AG10803 (cell line): ENCODE results near the gene EIF4A3.

Experiments
- DNase-seq: peaks from one replicate; pipeline ENCODE4 v3.0.0; 2010; ENCODE audit warnings: low read depth
- H3K4me3 ChIP-seq: 2 replicates; pipeline ENCODE4 v1.5.1; 2011; ENCODE audit warnings: mild to moderate bottlenecking, low read length, control low read depth
- TF ChIP-seq, protein P1 (sequence below): conservative IDR thresholded peaks from 2 replicates; pipeline ENCODE4 v1.5.1; 2011; ENCODE audit warnings: mild to moderate bottlenecking, low read length, control low read depth, inconsistent platforms

Gene EIF4A3

DNA sequence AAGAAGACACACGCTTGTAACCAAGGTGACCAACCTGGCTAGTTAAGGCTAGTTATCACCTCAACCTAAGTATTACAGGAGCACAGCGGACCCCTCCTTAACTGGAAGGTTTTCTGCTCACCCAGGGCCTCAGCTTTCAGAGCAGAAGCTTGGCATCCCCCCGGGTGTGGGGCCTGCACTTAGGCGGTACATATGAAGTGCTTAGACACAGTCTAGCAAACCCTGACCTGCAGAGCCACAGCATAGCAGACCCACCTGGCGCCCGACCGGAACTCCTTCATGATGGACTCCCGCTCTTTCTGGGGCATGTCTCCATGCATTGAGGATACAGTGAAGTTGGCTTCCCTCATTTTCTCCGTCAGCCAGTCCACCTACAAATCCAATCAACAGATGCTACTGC is 9.8 kb downstream of the EIF4A3 start:
- TF ChIP-seq, protein P1, sequence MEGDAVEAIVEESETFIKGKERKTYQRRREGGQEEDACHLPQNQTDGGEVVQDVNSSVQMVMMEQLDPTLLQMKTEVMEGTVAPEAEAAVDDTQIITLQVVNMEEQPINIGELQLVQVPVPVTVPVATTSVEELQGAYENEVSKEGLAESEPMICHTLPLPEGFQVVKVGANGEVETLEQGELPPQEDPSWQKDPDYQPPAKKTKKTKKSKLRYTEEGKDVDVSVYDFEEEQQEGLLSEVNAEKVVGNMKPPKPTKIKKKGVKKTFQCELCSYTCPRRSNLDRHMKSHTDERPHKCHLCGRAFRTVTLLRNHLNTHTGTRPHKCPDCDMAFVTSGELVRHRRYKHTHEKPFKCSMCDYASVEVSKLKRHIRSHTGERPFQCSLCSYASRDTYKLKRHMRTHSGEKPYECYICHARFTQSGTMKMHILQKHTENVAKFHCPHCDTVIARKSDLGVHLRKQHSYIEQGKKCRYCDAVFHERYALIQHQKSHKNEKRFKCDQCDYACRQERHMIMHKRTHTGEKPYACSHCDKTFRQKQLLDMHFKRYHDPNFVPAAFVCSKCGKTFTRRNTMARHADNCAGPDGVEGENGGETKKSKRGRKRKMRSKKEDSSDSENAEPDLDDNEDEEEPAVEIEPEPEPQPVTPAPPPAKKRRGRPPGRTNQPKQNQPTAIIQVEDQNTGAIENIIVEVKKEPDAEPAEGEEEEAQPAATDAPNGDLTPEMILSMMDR: no peak
- DNase-seq: no peak
- no peak overlapping the region for H3K4me3 ChIP-seq

DNA sequence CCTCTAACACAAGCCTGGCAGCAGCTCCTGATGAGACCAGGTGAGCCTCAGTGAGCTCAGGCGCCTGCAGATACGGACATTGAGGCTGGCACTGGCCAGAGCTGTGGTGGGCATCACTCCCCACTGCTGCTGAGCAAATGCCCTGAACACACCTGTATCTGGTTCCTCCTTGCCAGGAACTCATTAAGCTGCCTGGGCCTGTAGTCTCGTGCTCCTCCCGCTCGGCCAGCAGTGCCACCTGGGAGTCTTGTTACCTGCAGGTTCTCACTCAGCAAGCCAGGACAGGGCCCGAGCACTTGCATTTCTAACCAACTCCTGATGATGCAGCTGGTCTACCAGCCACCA is 13.3 kb downstream of the EIF4A3 start:
- no peak for DNase-seq
- TF ChIP-seq, protein P1: no peak
- no peak overlapping the region for H3K4me3 ChIP-seq

DNA sequence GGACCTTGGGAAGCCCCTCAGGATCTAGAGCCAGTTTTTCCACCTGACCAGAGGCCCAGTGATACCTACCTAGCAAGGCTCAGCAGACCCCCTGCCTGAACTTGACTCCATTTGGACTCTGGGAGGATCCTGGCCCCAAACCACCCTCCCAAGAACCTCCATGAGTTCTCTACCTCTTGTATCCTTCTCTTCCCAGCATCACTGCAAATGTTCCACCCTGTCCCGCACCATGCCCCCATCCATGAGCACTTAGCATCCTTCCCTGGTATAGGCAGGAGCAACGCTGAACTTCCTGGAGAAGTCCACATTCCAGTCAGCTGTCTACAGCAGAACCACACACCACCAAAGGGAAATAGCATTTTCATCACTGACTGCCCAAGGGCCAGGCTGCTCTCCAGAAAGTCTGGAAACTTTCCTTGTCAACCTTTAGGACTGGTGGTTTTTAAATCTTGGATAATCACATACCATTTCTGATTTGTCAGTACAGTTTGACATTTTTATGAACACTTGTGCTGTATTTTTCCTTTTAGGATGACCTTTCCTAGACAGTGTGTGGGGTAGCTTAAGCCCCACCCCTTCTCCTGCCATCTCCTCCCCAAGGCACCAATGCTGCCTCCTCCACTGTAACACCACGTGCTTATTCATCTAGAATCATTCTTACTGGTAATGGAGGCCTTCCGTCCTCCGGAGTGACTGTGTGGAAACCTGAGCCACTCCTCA is 13.9 kb downstream of the EIF4A3 start:
- no peak overlapping the region for H3K4me3 ChIP-seq
- TF ChIP-seq, protein P1: no peak
- DNase-seq: no peak

DNA sequence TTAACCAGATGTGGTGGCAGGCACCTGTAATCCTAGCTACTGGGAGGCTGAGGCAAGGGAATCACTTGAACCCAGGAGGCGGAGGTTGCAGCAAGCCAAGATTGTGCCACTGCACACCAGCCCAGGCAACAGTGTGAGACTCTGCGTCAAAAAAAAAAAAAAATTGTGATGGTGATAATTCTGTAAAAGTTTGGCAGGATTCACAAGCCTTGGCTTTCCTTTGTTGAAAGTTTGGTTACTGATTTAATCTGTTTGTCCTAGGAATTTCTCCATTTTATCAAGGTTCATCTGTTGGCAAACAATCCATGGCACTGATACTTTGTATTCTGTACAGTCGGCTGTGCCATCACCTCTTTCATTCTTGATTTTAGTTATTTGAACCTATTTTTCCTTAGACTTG is 15.9 kb downstream of the EIF4A3 start:
- H3K4me3 ChIP-seq: no peak overlapping the region
- DNase-seq: no peak
- TF ChIP-seq, protein P1: no peak

DNA sequence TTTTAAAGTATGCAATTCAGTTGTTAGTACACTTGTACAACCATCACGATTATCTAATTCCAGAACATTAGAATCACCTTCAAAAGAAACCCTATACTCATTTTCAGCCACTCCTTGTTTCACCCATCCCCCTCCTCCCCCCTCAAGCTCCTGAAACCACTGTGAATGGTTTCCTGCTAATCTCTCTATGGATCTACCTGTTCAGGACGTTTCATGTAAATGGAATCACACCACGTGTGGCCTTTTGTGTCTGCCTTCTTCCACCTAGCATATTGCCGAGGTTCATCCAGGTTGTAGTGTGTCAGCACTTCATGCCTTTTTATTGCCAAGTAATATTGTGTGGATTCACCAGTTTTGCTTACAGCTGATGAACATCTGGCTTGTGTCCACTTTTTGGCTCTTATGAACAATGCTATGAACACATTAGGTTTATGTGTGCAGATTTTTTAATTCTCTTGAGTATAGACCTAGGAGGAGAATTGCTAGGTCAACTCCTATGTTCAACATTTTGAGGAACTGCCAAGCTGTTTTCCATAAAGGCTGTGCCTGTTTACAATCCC is 17.8 kb downstream of the EIF4A3 start:
- no peak overlapping the region for H3K4me3 ChIP-seq
- peak; percentile 17 for DNase-seq
- TF ChIP-seq, protein P1: no peak

DNA sequence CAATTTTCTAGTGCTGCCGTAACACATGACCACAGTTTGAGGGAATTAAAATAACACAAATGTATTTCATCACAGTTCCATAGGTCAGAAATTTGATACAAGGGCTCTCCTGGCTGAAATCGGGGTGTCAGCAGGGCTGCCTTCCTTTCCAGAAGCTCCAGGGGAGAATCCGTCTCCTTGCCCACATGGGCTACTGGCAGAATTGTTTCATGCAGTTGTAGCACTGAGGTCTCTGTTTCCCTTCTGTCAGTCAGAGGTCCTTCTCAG is 20.5 kb downstream of the EIF4A3 start:
- no peak for DNase-seq
- H3K4me3 ChIP-seq: no peak overlapping the region
- TF ChIP-seq, protein P1: no peak

DNA sequence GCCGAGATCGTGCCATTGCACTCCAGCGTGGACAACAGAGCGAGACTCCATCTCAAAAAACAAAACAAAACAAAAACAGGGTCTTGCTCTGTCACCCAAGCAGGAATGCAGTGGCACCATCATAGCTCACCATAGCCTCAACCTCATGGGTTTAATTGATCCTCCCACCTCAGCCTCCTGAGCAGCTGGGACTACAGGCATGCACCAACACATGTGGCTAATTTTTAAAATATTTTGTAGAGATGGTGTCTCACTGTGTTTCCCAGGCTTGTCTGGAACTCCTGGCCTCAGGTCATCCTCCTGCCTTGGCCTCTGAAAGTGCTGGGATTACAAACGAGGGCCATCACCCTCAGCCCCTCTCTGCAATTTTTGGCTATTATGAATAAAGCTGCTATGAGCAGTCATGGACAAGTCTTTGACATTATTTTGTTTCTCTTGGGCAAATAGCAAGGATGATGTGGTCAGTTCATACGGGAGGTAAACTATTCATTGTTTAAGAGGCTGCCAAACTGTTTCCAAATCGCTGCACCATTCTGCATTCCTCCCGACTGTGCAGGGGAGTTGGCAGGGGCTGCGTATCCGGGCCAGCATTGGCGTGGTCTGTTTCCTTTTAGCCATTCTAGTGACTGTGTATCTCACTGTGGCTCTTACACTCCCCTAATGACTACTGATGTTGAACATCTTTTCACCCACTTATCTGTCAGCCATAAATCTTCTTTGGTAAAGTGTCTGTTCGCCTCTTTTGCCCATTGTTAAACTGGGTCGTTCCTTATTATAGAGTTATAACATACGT is 21.1 kb downstream of the EIF4A3 start:
- TF ChIP-seq, protein P1: no peak
- DNase-seq: peak; percentile 94
- H3K4me3 ChIP-seq: no peak overlapping the region
